DND-41 (cell line): ENCODE measurements around the gene SLC2A4RG.

Experiments used
- ATAC-seq: fragments of 200-7000 bp; cut with Tn5 transposase; 3 replicates; pipeline ENCODE4 v1.9.1; 2021; ENCODE audit warnings: low read depth; ENCODE audit not compliant: insufficient read depth
- DNase-seq: peaks from one replicate; pipeline ENCODE4 v3.0.0-alpha.2; 2020
- H2AFZ ChIP-seq: 2 replicates; pipeline ENCODE4 v1.6.0; 2012; ENCODE audit warnings: low read depth, low read length
- H3K27ac ChIP-seq: 2 replicates; pipeline ENCODE4 v1.5.1; 2012; ENCODE audit warnings: low read length, inconsistent platforms
- H3K27me3 ChIP-seq: fragments of 200-600 bp; sonication (generic); 2 replicates; pipeline ENCODE4 v1.6.0; 2012; ENCODE audit warnings: low read length, mild to moderate bottlenecking, inconsistent platforms; ENCODE audit not compliant: insufficient read depth, poor library complexity
- H3K36me3 ChIP-seq: 2 replicates; pipeline ENCODE4 v1.5.1; 2012; ENCODE audit warnings: low read length, inconsistent platforms; ENCODE audit not compliant: insufficient read depth
- H3K4me1 ChIP-seq: 2 replicates; pipeline ENCODE4 v1.5.1; 2012; ENCODE audit warnings: mild to moderate bottlenecking, low read length; ENCODE audit not compliant: insufficient read depth
- H3K4me2 ChIP-seq: 2 replicates; pipeline ENCODE4 v1.6.0; 2012; ENCODE audit warnings: mild to moderate bottlenecking, moderate library complexity, low read length, inconsistent platforms; ENCODE audit not compliant: insufficient read depth
- H3K4me3 ChIP-seq, 2 experiments: fragments of 200-600 bp in 1 of 2; shearing (Covaris generic) in 1 of 2; 2 replicates each; pipeline ENCODE4 v1.5.1; 2012 to 2016; ENCODE audit warnings: inconsistent platforms in 2 of 2, low read length in 2 of 2, mild to moderate bottlenecking in 2 of 2, low read depth in 1 of 2, moderate library complexity in 1 of 2
- H3K79me2 ChIP-seq: 2 replicates; pipeline ENCODE4 v1.6.0; 2012; ENCODE audit warnings: low read length, inconsistent platforms; ENCODE audit not compliant: insufficient read depth
- H3K9ac ChIP-seq: 2 replicates; pipeline ENCODE4 v1.6.0; 2012; ENCODE audit warnings: low read depth, mild to moderate bottlenecking, inconsistent platforms, low read length, moderate library complexity
- H3K9me3 ChIP-seq: 2 replicates; pipeline ENCODE4 v1.5.1; 2012; ENCODE audit warnings: low read length, moderate library complexity, mild to moderate bottlenecking, inconsistent platforms; ENCODE audit not compliant: insufficient read depth, severe bottlenecking
- H4K20me1 ChIP-seq: 2 replicates; pipeline ENCODE4 v1.6.0; 2012; ENCODE audit warnings: low read length; ENCODE audit not compliant: insufficient read depth
- CTCF ChIP-seq: IDR thresholded peaks from 2 replicates; pipeline ENCODE4 v1.5.1; 2012; ENCODE audit warnings: borderline replicate concordance, low read length, moderate library complexity, mild to moderate bottlenecking; ENCODE audit not compliant: poor library complexity, severe bottlenecking; ENCODE audit errors: extremely low read depth
- EZH2 ChIP-seq: IDR thresholded peaks from 3 replicates; pipeline ENCODE4 v1.6.1; 2012; ENCODE audit warnings: borderline replicate concordance, low read depth, mild to moderate bottlenecking, moderate library complexity, low read length, inconsistent platforms; ENCODE audit not compliant: severe bottlenecking

SLC2A4RG gene

GRCh38 chr20:63740627-63741353, 1.2 kb downstream of the SLC2A4RG start:
- H3K79me2 ChIP-seq, result peaks cover 8% of the 10 kb centered on the region; the same call in 1 of the 2 replicates
- H3K4me2 ChIP-seq, result peak overlapping the region; percentile 80
- peak; percentile 44 for DNase-seq
- peak overlapping the region; percentile 28 to 63 for H3K4me3 ChIP-seq
- ATAC-seq, result no peak; the same call in 2 of the 3 replicates
- TF ChIP-seq EZH2 (no peak), CTCF (no peak)
- no peaks in the 10 kb centered on the region for H3K27me3 ChIP-seq
- peak overlapping the region; percentile 57 for H2AFZ ChIP-seq
- H3K27ac ChIP-seq, result peak overlapping the region; percentile 66
- peak overlapping the region; percentile 74 for H3K9ac ChIP-seq
- H3K4me1 ChIP-seq, result peaks cover 22% of the 10 kb centered on the region
- H3K9me3 ChIP-seq, result no peaks in the 10 kb centered on the region
- H4K20me1 ChIP-seq, result peaks cover 31% of the 10 kb centered on the region
- H3K36me3 ChIP-seq, result peaks cover 54% of the 10 kb centered on the region

GRCh38 chr20:63741354-63741675, 1.7 kb downstream of the SLC2A4RG start:
- Histone ChIP-seq H4K20me1 (peaks cover 27% of the 10 kb centered on the region), H3K27me3 (no peaks in the 10 kb centered on the region), H3K79me2 (peaks cover 8% of the 10 kb centered on the region; the same call in 1 of the 2 replicates), H2AFZ (no peak overlapping the region), H3K9me3 (no peaks in the 10 kb centered on the region), H3K4me2 (peak overlapping the region; percentile 80), H3K4me3 (peak overlapping the region in 1 of 2 experiments; percentile 63; a peak in 1 of 4 replicates), H3K4me1 (peaks cover 22% of the 10 kb centered on the region), H3K27ac (peak overlapping the region; percentile 57), H3K36me3 (peaks cover 49% of the 10 kb centered on the region), H3K9ac (peak overlapping the region; percentile 74)
- TF ChIP-seq EZH2, result no peak
- no peak for TF ChIP-seq CTCF
- ATAC-seq, result no peak
- no peak for DNase-seq

GRCh38 chr20:63741676-63742380, 2.3 kb downstream of the SLC2A4RG start:
- no peak for TF ChIP-seq EZH2
- TF ChIP-seq CTCF, result no peak
- Histone ChIP-seq H3K9ac (peak overlapping the region; percentile 74; the same call in 1 of the 2 replicates), H2AFZ (no peak overlapping the region), H3K4me3 (no peak overlapping the region), H3K4me1 (peaks cover 22% of the 10 kb centered on the region), H3K4me2 (peak overlapping the region; percentile 80), H3K27ac (no peak overlapping the region), H4K20me1 (peaks cover 27% of the 10 kb centered on the region), H3K9me3 (no peaks in the 10 kb centered on the region), H3K79me2 (peaks cover 8% of the 10 kb centered on the region; the same call in 1 of the 2 replicates), H3K27me3 (no peaks in the 10 kb centered on the region), H3K36me3 (peaks cover 44% of the 10 kb centered on the region)
- ATAC-seq (no peak), DNase-seq (no peak)
